Suprapubic skin (tissue), 3 donors: Measurements from ENCODE around the gene PLEK.

Source experiments
- EP300 ChIP-seq: sonication (generic); formaldehyde crosslinking; IDR thresholded peaks from one replicate; pipeline ENCODE4 v1.6.1; 2017; ENCODE audit warnings: antibody characterized with exemption
- POLR2A ChIP-seq, 2 donors: fragments of 450-650 bp; IDR thresholded peaks; one replicate each; pipeline ENCODE4 v1.6.1; 2017; ENCODE audit warnings: antibody characterized with exemption in 2 of 2, mild to moderate bottlenecking in 2 of 2, moderate library complexity in 2 of 2
- TF ChIP-seq, protein P1 (sequence below), 2 donors: fragments of 200-600 bp in 1 of 2; fragments of 450-650 bp in 1 of 2; sonication (generic) in 1 of 2; IDR thresholded peaks; one replicate each; pipeline ENCODE4 v1.5.1; 2016 to 2019; ENCODE audit warnings: antibody characterized with exemption in 2 of 2, mild to moderate bottlenecking in 1 of 2, moderate library complexity in 1 of 2

GRCh38 chr2:68319398-68320117, 45.5 kb upstream of the PLEK start, which contains the start of gene CNRIP1:
- TF ChIP-seq, protein P1, sequence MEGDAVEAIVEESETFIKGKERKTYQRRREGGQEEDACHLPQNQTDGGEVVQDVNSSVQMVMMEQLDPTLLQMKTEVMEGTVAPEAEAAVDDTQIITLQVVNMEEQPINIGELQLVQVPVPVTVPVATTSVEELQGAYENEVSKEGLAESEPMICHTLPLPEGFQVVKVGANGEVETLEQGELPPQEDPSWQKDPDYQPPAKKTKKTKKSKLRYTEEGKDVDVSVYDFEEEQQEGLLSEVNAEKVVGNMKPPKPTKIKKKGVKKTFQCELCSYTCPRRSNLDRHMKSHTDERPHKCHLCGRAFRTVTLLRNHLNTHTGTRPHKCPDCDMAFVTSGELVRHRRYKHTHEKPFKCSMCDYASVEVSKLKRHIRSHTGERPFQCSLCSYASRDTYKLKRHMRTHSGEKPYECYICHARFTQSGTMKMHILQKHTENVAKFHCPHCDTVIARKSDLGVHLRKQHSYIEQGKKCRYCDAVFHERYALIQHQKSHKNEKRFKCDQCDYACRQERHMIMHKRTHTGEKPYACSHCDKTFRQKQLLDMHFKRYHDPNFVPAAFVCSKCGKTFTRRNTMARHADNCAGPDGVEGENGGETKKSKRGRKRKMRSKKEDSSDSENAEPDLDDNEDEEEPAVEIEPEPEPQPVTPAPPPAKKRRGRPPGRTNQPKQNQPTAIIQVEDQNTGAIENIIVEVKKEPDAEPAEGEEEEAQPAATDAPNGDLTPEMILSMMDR (IDR thresholded peaks at IDR 0.05), result no peak
- TF ChIP-seq POLR2A (IDR thresholded peaks at IDR 0.05), result peak in 1 of 2 donors; percentile 55
- no peak for TF ChIP-seq EP300
